Measurements from ENCODE around the gene CYP4B1. TPM values are rescaled to one million over a fixed set of nuclear protein-coding genes. Genes with fewer than 3 reads are reported as not detected.

Gene CYP4B1
- total and polyA plus RNA-seq, 8 donors = 0.75 to 110 (median 6.4) TPM

DNA sequence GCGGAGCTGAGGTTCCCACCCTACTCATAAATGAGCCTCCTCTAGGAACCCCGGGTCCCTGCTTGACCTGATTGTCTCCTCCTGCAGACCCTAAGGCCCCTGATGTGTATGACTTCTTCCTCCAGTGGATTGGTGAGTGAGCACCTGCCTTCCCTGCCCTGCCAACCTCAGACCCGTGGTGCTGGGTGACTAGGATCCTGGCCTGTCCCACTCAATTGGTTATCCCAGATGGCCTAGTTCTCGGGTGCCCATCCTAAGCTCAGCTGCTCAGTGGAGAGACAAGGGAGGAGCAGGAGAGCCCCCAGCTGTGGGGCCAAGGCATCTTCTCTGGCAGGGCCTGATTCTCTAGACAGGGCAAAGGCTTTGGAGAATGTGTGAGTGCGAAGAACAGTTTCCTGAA is 12.2 kb downstream of the CYP4B1 start:
- no peak for DNase-seq
- Histone ChIP-seq H3K27ac (no peak overlapping the region), H3K36me3 (no peaks in the 10 kb centered on the region), H3K4me1 (peaks cover 0 to 6% (median 0%) of the 10 kb centered on the region in 4 donors), H3K4me3 (no peak overlapping the region), H3K27me3 (no peaks in the 10 kb centered on the region), H3K9me3 (peaks cover 0 to 3% (median 0%) of the 10 kb centered on the region in 4 donors)
- WGBS, 5 donors = 76 to 92% (median 87%) methylated on average over 5 of the region's 5 CpGs
- intact Hi-C loops (cut with DNase I; ENCODE audit: low total_unique reads) = no loop called here
- TF ChIP-seq, protein P1, sequence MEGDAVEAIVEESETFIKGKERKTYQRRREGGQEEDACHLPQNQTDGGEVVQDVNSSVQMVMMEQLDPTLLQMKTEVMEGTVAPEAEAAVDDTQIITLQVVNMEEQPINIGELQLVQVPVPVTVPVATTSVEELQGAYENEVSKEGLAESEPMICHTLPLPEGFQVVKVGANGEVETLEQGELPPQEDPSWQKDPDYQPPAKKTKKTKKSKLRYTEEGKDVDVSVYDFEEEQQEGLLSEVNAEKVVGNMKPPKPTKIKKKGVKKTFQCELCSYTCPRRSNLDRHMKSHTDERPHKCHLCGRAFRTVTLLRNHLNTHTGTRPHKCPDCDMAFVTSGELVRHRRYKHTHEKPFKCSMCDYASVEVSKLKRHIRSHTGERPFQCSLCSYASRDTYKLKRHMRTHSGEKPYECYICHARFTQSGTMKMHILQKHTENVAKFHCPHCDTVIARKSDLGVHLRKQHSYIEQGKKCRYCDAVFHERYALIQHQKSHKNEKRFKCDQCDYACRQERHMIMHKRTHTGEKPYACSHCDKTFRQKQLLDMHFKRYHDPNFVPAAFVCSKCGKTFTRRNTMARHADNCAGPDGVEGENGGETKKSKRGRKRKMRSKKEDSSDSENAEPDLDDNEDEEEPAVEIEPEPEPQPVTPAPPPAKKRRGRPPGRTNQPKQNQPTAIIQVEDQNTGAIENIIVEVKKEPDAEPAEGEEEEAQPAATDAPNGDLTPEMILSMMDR (IDR thresholded peaks at IDR 0.05) = no peak
- TF ChIP-seq POLR2AphosphoS5 (IDR thresholded peaks at IDR 0.05) (no peak), EP300 (IDR thresholded peaks at IDR 0.05) (no peak), POLR2A (IDR thresholded peaks at IDR 0.05) (no peak)

DNA sequence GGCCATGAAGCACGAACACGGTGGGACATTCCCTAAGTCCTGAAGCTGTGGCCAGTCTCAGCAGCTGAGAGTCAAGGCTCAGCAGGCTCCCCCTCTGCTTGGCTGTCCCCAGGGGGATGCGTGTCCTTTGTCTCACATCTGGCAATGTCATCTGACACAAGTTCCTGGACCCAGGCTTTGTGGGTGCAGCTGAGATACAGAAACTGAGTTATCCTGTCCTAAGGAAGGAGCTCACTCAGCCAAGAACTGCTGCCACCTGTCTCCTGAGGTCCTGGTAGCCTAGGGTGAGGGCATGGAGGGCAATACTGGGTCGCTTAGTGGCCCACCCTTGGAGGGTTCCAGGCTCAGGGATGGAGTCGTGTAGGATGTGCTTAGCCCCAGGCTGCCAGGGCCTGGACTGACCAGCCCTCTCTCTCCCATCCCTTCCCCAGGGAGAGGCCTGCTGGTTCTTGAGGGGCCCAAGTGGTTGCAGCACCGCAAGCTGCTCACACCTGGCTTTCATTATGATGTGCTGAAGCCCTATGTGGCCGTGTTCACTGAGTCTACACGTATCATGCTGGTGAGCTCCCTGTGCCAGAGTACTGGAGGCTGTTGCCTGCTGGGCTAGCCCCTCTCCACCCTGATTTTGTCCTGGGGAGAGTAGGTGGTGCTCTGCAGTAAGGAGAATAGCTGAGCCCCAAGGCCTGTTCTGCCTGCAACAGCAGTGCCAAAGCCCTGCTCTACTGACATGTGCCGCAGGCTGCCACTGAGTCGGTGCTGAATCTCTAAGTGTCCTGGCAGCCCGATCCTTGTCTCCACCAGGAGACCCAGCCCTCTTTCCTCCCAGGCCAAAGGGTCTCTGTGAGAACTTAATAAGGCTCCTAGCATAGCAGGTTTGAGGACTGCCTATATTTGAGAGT is 13.5 kb downstream of the CYP4B1 start:
- H3K4me3 ChIP-seq = no peak overlapping the region
- TF ChIP-seq, protein P1 (IDR thresholded peaks at IDR 0.05) = no peak
- TF ChIP-seq POLR2AphosphoS5 (IDR thresholded peaks at IDR 0.05) = no peak
- no peak for TF ChIP-seq POLR2A (IDR thresholded peaks at IDR 0.05)
- no peak for TF ChIP-seq EP300 (IDR thresholded peaks at IDR 0.05)
- intact Hi-C loops (cut with DNase I; ENCODE audit: low total_unique reads) = no loop called here
- H3K36me3 ChIP-seq = no peaks in the 10 kb centered on the region
- H3K9me3 ChIP-seq = peaks cover 0 to 3% (median 0%) of the 10 kb centered on the region in 4 donors
- no peak overlapping the region for H3K27ac ChIP-seq
- 71 to 90% (median 87%) methylated on average over 9 to 11 of the region's 11 CpGs for WGBS, 5 donors
- no peak for DNase-seq
- peaks cover 0 to 1% (median 0%) of the 10 kb centered on the region in 4 donors for H3K4me1 ChIP-seq
- no peaks in the 10 kb centered on the region for H3K27me3 ChIP-seq

DNA sequence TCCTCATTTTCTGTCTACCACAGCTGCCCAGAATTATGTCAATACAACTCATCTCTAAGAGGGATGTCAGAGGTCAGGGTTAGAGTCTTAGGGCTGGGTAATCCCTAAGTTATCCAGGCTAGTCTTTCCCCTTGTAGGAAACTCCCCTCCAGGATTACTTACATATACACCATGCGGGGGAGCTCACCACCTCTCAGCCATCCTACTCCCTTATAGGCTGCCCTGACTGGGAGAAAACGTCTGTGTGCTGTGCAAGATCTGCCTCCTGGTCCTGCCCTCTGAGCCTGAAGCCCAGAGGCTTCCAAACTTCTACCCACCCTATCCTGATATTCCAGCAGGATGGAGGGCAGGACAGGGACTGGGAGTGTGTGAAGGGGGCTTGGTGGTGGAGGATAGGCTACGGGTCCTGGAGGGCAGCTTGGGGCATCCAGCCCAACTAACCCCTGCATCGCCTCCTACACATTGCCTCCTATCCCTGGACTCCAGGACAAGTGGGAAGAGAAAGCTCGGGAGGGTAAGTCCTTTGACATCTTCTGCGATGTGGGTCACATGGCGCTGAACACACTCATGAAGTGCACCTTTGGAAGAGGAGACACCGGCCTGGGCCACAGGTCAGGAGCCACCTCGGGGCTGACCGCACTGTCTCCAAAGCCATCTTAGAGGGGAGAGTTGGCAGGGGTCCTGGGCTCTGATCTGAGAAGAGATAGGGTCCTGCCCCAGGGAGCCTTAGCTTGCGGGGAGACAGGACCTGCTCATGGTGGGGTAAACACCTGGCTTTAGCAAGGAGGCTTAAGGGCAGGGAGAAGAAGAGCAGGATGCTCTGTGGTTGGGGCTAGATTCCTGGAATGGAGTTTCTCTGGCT is 14.4 kb downstream of the CYP4B1 start:
- intact Hi-C loops (cut with DNase I; ENCODE audit: low total_unique reads) = no loop called here
- no peak overlapping the region for H3K27ac ChIP-seq
- WGBS, 5 donors = 83 to 90% (median 85%) methylated on average over 10 to 11 of the region's 11 CpGs

More for the DNA sequence above, 14.4 kb downstream of the CYP4B1 start:
- Histone ChIP-seq H3K27me3 (no peaks in the 10 kb centered on the region), H3K4me3 (no peak overlapping the region), H3K9me3 (peaks cover 0 to 3% (median 0%) of the 10 kb centered on the region in 4 donors), H3K36me3 (no peaks in the 10 kb centered on the region), H3K4me1 (no peaks in the 10 kb centered on the region)
- DNase-seq = no peak
- TF ChIP-seq EP300 (IDR thresholded peaks at IDR 0.05) = no peak
- TF ChIP-seq, protein P1 (IDR thresholded peaks at IDR 0.05) = no peak
- TF ChIP-seq POLR2AphosphoS5 (IDR thresholded peaks at IDR 0.05) = no peak
- no peak for TF ChIP-seq POLR2A (IDR thresholded peaks at IDR 0.05)
